Activated CD4-positive, alpha-beta T cell treated with anti-CD3 and anti-CD28 coated beads, Interleukin-2, amount 50 U/mL, for 1 hour (primary cell): Measurements from ENCODE around the gene NSRP1.
"Not testable (repeated sequence)": the region's sequence is repeated elsewhere in the genome, so short reads cannot be mapped to it uniquely, and the experiment has no call there.

Source experiments
- DNase-seq: peaks from one replicate; pipeline ENCODE4 v3.0.0-alpha.2; 2020

The NSRP1 gene

GRCh38 chr17:30224419-30224960 lies 107.9 kb downstream of the NSRP1 start:
- no peak for DNase-seq

GRCh38 chr17:30225112-30225511 lies 108.5 kb downstream of the NSRP1 start:
- no peak for DNase-seq

- DNase-seq, result no peak
Observed at GRCh38 chr17:30225919-30226553, 109.4 kb downstream of the NSRP1 start.

GRCh38 chr17:30226878-30227277 lies 110.3 kb downstream of the NSRP1 start:
- no peak for DNase-seq

GRCh38 chr17:30228011-30228410 lies 111.4 kb downstream of the NSRP1 start:
- DNase-seq, result no peak

GRCh38 chr17:30229012-30229411 lies 112.4 kb downstream of the NSRP1 start:
- no peak for DNase-seq

GRCh38 chr17:30230009-30230408 lies 113.4 kb downstream of the NSRP1 start:
- DNase-seq, result not testable (repeated sequence)

- no peak for DNase-seq
Observed at GRCh38 chr17:30230596-30231125, 114.0 kb downstream of the NSRP1 start.

- no peak for DNase-seq
Observed at GRCh38 chr17:30232015-30232823, 115.6 kb downstream of the NSRP1 start.

- DNase-seq, result no peak
Observed at GRCh38 chr17:30232824-30233427, 116.3 kb downstream of the NSRP1 start.

GRCh38 chr17:30234296-30234695 lies 117.7 kb downstream of the NSRP1 start:
- DNase-seq, result no peak

GRCh38 chr17:30234964-30235363 lies 118.3 kb downstream of the NSRP1 start:
- DNase-seq, result no peak

GRCh38 chr17:30235386-30236296 lies 119.0 kb downstream of the NSRP1 start, which contains the start of gene SLC6A4:
TSS of gene SLC6A4 (minus strand) at chr17:30235697. CDS start at chr17:30221958, 13,739 bp downstream.
- no peak for DNase-seq
